Kidney tubule cell (primary cell): Measurements from ENCODE around the gene GNL2.
"Not testable (repeated sequence)": the region's sequence is repeated elsewhere in the genome, so short reads cannot be mapped to it uniquely, and the experiment has no call there.

Experiments
- DNase-seq: peaks from one replicate; pipeline ENCODE4 v3.0.0-alpha.2; 2018; ENCODE audit warnings: low spot score

Gene GNL2

DNA sequence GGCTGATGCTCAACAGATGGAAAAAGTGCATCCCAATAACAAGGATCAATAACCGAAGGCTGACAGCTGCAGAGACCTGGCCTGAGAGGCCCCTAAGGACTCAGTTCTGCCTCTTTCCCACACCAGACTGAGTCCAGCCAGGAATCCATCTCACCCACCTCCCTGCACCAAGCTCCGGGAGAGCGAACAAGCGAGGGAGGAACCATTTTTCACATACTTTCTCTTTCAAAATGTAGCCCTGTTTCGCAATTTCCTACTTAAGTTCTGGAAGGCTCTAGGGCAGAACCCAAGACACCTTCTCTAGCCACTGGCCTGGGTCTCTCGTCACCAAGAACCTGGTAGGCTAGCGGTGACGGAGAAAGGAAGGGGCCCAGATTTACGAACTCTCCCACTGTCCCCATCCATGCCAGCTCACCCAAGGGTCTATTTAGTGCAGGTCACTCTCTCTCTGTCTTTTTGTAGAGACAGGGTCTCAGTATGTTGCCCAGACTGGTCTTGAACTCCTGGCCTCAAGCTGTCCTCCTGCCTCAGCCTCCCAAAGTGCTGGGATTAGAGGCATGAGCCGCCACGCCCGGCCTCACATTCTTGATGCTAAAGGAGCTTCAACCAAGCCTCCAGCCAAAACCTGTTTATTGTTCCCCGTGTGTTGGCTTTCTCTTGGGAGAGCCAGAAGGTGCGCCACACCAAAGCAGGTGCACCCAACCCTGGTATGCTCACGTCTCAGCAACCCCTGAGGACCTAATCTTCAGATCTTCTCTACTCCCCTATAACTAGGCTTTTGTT, 10.9 kb upstream of the GNL2 start:
- no peak for DNase-seq

DNA sequence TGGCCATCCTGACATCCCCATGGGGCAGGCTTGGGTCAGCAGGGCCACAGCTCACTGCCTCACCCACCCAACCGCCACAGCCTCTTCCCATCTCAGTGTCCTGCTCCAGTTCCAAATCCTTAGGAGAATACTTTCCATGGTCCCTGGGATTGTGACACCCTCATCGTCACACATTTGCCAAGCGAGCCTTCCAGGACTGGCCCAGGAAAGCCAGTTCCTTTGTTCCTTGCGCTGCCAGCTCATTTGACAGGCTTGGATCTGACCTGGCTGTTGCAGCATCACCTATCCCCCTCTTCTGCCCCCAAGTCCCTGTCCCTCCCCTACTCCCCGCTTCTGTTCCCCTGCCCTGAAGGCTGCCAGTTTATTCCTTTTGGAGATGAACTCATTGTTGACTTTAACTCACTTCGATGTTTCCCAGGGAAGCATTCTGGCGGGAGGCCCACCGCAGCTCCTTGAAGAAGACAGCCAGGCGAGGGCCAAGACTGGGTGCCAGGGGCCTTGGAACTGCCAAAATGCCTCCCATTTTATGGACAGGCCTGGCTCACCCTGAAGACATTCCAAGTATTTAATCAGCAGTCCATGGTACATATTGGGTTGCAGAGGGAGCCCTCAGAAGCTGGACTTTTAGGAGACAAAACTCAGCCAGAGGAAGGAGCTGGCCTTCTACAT, 10.2 kb upstream of the GNL2 start:
- DNase-seq: no peak

DNA sequence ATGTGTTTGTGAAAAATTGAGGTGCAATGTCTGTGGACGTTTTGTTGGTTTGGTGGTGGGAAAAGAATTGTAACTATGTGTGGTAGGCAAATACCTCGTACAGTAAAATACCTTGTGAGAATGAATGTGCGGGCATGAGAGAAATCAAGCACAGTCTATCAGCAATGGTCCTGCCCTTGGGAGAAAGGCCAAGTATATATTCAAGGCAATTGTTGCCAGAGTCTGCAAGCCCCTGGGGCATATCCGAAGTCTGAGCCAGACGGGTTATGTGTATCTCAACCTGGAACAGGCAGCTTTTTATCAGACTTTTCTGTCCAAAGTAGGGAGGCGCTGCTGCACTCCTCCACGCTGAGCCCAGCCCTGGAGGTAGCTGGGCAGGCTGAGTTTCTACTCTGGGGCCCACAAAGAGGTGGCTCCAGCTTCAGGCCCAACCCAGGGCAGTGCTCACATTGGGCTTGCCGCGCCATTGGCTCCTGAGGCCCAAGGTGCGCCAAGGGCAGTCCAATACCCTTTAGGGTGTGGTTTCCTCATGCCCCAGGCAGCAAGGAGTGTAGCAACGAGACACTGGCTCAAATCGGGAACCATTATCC, 9.4 kb upstream of the GNL2 start:
- no peak for DNase-seq

DNA sequence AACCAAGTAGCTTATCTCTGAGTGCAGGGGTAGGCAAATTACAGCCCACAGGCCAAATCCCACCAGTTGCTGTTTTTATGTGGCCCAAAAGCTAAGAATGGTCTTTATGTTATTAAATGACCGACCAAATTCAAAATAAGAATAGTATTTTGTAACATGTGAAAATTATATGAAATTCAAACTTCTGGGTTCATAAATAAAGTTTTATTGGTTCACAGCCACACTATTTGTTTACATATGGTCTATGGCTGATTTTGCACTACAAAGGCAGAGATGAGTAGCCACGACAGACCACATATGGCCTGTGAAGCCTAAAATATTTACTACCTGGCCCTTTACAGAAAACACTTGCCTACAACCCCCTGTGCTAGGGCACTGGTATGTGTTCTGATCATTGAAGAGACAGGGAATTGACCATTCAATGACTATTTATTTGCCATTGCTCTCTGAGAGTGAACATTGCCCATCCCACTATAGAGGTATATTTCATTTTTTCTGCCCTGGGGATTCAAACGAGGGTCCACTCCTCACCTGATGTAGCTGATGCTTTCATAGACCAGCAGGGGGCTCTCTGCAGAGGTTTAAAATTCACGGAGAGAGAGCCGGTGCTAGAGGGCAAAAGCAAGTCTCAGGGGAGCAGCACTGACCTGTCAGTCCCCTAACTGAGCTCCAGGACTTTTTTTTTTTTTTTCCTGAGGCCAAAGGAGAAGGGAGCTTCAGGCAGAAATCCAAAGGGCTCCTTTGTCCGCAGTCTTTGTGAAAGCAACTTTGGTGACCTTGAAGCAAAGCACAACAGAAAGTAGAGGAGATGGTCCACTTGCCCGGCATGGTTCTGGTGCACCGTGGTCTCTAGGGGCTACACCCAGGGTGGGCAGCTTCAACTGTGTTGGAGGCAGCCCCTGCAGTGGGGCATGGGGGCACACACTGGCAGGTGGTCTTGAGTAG, 7.3 kb upstream of the GNL2 start:
- peak; percentile 44 for DNase-seq

DNA sequence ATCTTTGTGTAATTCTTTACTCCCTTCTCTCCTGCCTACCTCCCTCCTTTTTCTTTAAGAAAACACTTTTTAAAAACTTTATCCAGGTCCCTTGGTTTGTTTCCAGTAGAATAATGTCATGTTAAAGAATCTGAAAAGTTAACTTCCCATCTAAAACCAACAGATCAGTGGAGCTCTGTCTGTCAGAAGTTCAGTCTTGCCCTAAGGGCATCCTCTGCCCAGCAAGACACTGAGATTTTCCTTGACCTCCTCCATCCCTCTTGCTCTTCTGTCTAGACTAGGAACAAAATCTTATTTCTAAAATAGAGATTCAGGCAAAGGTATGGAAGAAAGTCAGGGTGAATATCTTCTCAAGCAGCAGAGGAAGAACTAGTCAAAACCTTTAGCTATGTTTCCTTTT, 5.7 kb upstream of the GNL2 start:
- DNase-seq: no peak

DNA sequence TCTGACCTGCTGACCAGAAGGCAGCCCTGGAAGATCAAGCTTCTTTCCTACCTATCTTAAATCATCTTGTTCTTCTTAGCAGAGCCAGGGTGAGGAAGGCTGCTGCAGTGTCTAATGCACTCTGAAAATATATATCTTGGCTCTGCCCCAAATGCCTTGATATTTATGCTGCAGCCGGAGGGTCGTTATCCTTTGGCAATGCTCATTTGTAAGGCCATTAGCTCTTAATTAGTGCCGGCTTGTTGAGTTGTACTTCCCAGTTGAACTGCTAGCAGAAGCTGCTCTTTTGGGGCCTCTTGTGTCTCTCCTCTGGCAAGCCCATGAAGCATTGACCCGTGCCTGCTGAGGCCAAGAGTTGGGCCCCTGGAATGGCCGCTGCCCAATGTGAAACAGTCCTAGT, 4.2 kb upstream of the GNL2 start:
- DNase-seq: no peak

DNA sequence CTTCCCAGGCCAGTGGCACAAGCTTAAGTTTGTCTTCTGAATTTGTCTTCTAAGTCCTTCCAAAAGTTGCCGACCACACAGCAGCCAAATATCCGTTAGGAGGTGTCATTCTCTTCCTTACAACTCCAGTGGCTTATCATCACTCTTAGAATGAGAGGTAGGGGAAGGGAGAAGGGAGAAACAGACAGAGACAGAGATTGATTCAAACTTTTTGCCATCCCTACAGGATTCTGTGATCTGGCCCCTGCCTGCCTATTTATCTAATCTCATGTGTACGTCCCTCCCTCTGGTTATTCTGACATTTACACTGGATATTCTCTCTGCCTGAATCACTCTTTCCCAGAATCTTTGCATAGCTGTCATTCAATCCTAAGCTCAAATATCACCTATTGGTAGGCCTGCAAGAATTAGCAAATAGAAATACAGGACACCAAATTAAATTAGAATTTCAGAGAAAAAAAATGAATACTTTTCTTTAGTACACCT, 488 bp upstream of the GNL2 start:
- no peak for DNase-seq

DNA sequence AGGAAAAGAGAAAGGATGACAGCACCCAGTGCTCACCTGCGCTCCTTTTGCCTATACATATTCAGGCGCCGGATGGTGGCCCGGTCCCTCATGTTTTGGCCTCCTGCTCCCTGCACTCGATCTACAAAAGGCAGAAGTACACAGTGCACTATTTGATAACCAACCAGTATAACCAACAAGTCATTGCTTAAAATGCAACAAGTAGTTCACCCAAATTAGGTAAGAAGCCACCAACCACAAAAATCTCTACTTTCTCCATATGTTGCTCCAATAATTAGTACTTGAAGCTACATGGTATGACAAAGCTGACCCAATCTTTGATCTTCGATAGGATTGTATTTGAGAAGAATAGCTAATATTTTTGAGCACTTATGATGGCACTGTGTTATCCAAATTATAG, 2.0 kb downstream of the GNL2 start:
- DNase-seq: no peak

DNA sequence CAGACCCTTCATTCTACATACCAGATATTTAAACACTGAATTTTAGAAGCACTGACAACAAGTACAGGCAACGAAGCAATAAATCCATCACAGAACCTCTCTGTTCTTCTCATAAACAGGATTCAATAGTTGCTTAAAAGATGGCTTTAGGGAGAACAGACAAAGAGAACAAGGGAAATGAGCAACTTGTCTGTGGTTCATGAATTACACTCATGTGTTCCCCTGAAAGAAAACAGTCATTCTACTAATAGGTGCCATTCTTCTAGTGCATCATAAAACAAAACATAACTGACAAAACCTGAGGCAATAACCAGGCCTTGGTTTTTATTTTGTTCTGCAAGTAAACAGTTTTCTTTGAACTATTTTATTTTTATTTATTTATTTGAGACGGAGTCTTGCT, 6.8 kb downstream of the GNL2 start:
- no peak for DNase-seq

DNA sequence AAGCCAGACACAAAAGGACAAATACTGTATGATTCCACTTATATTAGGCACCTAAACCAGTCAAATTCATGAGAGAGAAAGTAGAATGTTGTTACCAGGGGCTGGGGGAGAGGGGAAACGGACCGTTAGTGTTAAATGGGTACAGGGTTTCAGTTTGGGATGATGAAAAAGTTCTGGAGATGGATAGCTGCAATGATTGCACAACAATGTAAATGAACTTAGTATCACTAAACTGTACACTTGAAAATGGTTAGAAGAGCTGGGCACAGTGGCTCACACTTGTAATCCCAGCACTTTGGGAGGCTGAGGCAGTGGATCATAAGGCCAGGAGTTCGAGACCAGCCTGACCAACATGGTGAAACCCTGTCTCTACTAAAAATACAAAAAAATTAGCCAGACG, 11.2 kb downstream of the GNL2 start:
- DNase-seq: not testable (repeated sequence)

DNA sequence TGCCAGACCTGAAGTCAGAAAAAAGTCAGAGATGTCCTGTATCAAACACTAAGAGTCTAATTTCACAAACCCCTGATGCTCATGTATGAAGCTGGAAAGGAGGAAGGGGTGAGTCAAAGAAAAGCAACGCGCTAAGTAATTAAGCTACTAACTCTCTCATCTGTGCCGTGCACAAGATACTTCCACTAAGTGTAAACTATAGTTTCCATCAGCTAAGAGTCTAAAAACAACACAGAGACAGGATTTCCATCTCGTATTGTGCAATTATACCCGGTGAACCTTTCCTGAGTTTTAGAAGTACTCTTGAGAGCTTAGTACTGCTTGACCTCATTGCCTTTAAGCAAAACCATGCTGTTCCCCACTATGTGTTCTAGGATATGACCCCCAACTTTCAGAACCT, 20.0 kb downstream of the GNL2 start:
- no peak for DNase-seq

DNA sequence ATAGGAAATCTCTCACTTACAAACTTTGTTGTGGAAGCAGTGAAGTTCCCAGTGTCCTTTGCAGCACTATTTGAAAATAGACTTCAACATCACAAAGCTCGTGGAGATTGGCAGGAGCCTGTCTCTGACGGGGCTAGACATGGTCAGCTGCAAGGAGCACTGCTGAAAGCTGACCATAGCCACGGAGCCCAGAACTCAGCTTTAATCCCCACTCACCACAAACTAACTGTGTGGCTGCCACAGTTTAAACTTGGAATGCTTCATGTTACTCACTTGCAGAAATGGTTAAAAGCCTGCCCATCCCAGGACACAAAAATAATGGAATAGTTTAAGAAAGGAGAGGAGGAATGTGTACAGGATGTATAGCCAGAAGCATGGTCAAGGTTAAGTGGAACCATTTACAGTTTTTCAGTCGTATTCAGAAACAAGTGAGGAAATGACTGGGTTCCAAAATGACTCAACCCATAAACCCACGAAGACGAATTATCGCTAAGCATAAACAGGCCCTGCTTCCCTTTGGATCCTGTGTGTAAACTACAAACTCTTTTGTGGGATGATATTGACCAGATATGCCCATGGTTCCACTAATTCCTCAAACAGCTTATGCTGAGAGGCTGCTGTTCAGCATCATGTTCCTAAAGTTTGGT, 20.8 kb downstream of the GNL2 start:
- no peak for DNase-seq

DNA sequence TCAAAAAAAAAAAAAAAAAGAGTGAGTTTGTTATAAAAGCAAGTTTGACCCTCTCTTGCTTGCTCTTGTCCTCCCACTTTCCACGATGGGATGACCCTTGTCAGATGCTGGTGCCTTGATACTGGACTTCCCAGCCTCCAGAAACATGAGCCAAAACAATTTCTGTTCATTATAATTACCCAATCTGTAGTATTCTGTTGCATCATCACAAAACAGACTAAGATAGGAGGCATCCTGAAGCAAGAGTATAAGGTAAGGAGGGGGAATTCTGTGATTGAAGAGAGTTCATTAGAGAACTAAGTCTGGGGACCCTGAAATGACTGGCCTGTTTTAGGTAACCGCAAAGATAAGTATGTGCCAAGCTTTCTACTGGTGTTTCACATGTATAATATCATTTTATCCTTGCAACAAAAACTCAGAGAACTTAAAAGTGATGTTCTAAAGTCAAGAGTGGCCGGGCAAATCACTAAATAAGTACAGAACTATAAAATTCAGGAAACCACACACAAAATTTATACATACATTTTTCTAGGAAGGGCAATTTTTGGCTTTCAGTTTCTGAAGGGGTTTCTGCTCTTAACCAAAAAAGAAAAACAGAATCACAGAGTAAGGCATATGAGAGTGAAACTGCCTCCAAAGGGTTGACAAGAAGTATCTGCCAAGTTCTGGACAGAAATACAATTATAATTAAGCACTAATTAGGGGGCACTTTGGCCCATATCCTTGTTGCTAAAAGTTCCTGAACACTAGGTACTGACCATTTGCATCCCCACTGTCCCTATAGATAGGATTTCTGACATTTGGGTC, 25.0 kb downstream of the GNL2 start:
- DNase-seq: no peak

DNA sequence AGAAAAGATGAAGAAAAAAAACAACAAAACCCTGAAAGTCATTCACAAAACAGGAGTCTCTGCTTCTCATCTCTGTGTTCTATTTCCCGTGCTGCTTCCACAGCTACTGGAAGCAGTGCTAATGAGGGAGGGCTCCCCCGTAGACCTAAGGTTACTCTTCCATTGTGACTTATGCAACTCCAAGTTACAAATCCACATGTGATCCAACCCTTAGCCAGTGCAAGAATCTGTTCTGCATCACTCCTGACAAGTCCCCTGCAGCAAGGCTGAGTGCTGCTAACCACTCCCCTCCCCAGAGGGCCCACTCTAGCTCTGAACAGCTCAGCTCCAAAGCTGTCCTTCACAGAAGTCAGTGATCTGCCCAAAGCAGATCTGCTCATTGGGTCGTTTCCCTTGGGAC, 28.7 kb downstream of the GNL2 start:
- no peak for DNase-seq

DNA sequence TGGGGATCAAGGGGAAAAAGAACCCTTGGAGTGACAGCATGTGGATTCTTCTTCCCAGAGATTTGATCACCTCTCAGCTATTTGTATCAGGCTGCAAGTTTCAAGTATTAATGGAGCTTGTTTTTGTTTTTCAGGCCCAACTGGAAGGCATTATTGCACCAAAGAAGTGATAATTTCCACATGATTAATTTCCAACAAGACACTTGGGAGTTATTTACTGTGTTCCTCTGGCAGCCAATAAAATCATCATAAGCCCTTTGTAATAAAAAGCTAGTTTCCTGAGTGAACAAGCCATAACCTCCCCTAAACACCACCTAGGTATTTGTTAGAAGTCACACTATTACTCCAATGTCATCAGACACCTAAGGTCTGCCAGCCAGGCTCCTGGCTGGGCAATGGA, 30.8 kb downstream of the GNL2 start:
- DNase-seq: no peak

DNA sequence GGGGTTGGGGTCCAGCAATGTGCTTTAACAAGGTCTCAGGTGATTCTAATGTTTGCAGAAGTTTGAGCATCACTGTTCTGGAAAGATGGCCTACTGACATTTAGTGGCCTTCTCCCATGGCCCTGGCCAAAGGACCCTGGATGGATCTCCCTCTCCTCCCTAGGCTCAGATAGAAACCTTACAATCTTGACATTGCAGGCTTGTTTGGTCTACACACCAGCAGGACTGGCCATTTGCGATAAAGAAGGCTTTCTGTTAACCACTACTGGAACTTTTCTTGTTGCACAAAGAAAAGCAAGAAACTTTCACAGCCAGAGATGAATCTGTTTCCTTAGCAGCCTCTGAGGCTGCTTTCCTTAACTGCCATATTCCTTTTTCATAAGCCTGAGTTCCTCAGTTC, 32.8 kb downstream of the GNL2 start:
- no peak for DNase-seq

DNA sequence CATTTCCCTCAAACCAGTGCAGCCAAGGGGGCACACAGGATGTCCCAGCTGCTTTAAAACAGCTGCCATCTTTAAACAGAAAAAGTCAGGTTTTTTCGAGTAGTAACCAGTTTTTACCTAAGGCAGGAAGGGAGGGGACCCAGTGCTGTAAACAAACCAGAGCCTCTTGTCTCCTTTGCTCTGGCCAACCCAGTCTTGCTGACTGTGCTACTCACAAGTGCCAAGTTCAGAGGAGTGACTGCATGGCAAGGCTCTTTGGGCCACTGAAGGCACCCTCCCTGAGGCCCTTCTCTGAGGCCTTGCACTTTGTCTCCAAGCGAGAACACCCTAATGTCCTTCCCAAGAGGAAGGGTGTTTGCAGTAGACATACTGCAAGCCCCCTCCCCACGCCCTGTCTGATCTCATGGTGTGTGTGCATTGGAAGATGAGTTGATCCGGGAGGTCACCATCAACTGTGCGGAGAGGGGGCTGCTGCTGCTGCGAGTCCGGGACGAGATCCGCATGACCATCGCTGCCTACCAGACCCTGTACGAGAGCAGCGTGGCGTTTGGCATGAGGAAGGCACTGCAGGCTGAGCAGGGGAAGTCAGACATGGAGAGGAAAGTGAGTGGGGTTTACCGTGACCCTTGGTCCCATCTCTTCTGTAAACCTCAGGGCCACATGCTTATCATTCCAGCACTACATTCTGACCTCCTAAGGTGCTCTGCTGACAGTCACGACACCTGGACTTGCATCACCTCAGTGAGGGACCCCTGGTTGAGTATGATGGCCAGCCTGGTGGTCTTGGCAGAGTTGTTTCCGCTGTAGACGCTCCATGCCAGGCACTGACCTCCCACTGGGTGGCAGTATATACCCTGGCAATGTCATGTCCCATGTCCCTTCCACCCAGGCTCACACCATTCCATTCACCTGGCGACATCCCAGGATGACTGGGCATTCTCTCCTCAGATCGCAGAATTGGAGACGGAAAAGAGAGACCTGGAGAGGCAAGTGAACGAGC, 34.3 kb downstream of the GNL2 start:
- DNase-seq: peak; percentile 11

DNA sequence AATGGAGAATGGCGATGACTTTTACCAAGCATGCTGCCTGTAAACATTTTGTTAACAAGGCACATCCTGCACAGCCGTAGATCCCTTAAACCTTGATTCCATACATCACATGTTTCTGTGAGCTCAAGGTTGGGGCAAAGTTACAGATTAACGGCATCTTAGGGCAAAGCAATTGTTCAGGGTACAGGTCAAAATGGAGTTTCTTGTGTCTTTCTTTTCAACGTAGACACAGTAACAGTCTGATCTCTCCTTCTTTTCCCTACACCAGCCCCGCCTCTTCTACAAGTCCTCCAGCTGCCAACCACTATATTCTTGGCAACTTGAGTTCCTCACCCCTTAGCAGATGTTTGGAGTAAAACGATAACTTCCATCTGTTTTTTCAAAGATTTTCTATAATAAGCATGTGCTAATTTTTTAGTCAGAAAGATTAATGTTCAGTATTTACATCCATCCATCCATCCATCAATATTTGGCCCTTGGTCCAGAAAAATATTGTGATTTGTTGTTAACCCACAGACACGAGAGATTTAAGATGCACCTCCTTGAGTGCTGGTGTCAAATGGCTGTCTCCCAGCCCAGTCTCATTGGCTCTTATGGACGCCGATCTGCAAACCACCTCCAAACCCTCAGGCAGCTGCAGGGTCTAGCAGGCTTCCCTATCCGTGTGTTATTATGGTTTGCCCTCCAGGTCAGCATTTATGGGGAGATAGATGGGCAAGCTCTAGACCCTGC, 35.2 kb downstream of the GNL2 start:
- DNase-seq: no peak

DNA sequence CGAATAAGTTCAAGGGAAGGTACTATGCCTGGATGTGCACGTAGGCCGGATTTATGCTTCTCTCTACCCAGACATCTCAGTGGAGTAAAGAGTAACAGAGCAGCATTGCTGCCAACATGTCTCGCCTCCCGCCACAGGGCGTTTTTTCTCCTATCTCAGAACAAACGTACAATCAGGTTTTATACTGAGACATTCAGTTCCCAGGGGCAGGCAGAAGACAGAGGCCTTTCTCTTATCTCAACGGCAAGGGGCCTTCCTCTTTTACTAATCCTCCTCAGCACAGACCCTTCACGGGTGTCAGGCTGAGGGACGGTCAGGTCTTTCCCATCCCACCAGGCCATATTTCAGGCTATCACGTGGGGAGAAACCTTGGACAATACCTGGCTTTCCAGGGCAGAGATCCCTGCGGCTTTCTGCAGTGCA, 35.8 kb downstream of the GNL2 start:
- not testable (repeated sequence) for DNase-seq
